Spleen (tissue), 11 donors: Measurements from ENCODE around the gene SCAMP5. TPM values are rescaled to one million over a fixed set of nuclear protein-coding genes. Genes with fewer than 3 reads are reported as not detected.

ENCODE experiments used
- DNase-seq: peaks from one replicate; pipeline ENCODE4 v3.0.0-alpha.2; 2020
- H3K27ac ChIP-seq, 8 donors: fragments of 200-600 bp; sonication (generic) in 7 of 8; 1 replicate in 4 of 8; 2 replicates in 4 of 8; pipeline versions ENCODE4 v1.5.0 to v1.8.0; 2016 to 2021; ENCODE audit warnings: inconsistent platforms in 4 of 8, mild to moderate bottlenecking in 4 of 8, moderate library complexity in 1 of 8
- H3K27me3 ChIP-seq, 7 donors: fragments of 200-600 bp; sonication (generic) in 6 of 7; replicated peaks in 1 of 7; 1 replicate in 4 of 7; 2 replicates in 3 of 7; pipeline versions ENCODE4 v1.5.0 to v1.8.0; 2016 to 2021; ENCODE audit warnings: inconsistent platforms in 3 of 7, mild to moderate bottlenecking in 1 of 7
- H3K36me3 ChIP-seq, 6 donors: fragments of 200-600 bp; sonication (generic) in 5 of 6; 1 replicate in 4 of 6; 2 replicates in 2 of 6; pipeline versions ENCODE4 v1.5.0 to v1.8.0; 2016 to 2021; ENCODE audit warnings: inconsistent platforms in 2 of 6
- H3K4me1 ChIP-seq, 6 donors: fragments of 200-600 bp; sonication (generic) in 5 of 6; 1 replicate in 3 of 6; 2 replicates in 3 of 6; pipeline versions ENCODE4 v1.5.0 to v1.8.0; 2016 to 2021; ENCODE audit warnings: inconsistent platforms in 3 of 6
- H3K4me3 ChIP-seq, 8 donors: fragments of 200-600 bp; sonication (generic) in 7 of 8; 1 replicate in 4 of 8; 2 replicates in 4 of 8; pipeline versions ENCODE4 v1.5.0 to v1.8.0; 2016 to 2021; ENCODE audit warnings: inconsistent platforms in 4 of 8, mild to moderate bottlenecking in 4 of 8, moderate library complexity in 2 of 8
- H3K9me3 ChIP-seq, 8 donors: fragments of 200-600 bp; sonication (generic) in 7 of 8; 1 replicate in 4 of 8; 2 replicates in 4 of 8; pipeline versions ENCODE4 v1.5.0 to v1.8.0; 2016 to 2021; ENCODE audit warnings: inconsistent platforms in 4 of 8
- POLR2A ChIP-seq, 3 donors: fragments of 450-650 bp; IDR thresholded peaks; one replicate each; pipeline ENCODE4 v1.5.1; 2017; ENCODE audit warnings: antibody characterized with exemption in 3 of 3, mild to moderate bottlenecking in 1 of 3
- POLR2AphosphoS5 ChIP-seq, 3 donors: sonication (generic); formaldehyde crosslinking; IDR thresholded peaks; one replicate each; pipeline ENCODE4 v1.5.1; 2017; ENCODE audit warnings: antibody characterized with exemption in 3 of 3
- WGBS, 5 donors: extraction: QIAGEN DNeasy Blood & Tissue Kit in 3 of 5; methylation state at CpG; one replicate each; pipeline versions ENCODE4 v1.1.5 to v1.1.7; 2013 to 2018; 5-methylcytosine and 5-hydroxymethylcytosine counted together
- intact Hi-C: fragments of 100-400 bp; cut with DNase I; formaldehyde crosslinking; loops from one replicate; pipeline ENCODE4 v1.15.0; 2023; ENCODE audit warnings: low total_unique reads
- polyA plus RNA-seq, 3 donors: library from polyadenylated mRNA; stranded (reverse); fragments of 200-250 nt; gene quantifications; one replicate each; pipeline ENCODE4 v1.2.1, GENCODE V29; 2013
- total RNA-seq, 7 donors: library from RNA; depleted of rRNA in 3 of 7; stranded (reverse); fragments of >200 nt in 3 of 7; fragmentation: NEBNext Ultra II Directional in 4 of 7; extraction: Animal tissue kit (Norgen Biotek cat#: 25700) in 4 of 7; gene quantifications; one replicate each; pipeline versions ENCODE4 v1.1.0 to v1.2.1, GENCODE V29; 2016 to 2021
- TF ChIP-seq, protein P1 (sequence below), 11 experiments: fragments of 200-600 bp in 7 of 11; fragments of 450-650 bp in 4 of 11; sonication (generic) in 4 of 11; IDR thresholded peaks in 8 of 11; conservative IDR thresholded peaks in 3 of 11; 1 replicate in 7 of 11; 2 replicates in 4 of 11; pipeline versions ENCODE4 v1.4.0 to v1.8.0; 2016 to 2021; ENCODE audit warnings: antibody characterized with exemption in 11 of 11, inconsistent platforms in 4 of 11, mild to moderate bottlenecking in 1 of 11
- donor health status: healthy with polysubstance abuse.
- donor health status: DM: no; HTN: no; CAD: no; lungs with moderate emphysema.
- donor health status: DM: no; HTN: no; CAD: no.
- donor health status: Bipolar disorder and iron deficiency.
- donor health status: healthy.
- donor health status: DM: no; HTN: no; CAD: no.
- donor health status: DM: yes; HTN: yes; CAD: no.

The SCAMP5 gene
- total and polyA plus RNA-seq, 10 donors: 1.8 to 20.0 (median 8.0) TPM

DNA sequence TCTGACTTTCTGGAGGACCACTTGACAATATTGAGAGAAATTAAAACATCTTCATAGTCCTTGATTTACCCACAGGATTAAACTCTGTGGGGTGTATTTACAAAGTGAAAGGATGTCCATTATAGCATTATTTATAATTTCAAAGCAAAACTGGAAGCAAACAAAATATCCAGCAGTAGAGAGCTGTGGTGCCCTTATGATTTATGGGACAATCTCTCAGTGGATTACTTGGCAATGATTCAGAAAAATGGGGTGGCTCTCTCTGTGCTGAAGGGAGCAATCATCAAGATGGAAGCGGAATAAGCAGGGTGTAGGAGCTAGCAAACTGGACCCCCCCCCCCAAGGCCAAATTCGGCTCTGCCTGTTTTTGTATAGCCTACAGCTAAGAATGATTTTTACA is 37.0 kb downstream of the SCAMP5 start:
- Histone ChIP-seq H3K27me3 (no peaks in the 10 kb centered on the region), H3K4me1 (peaks cover 18 to 77% (median 57%) of the 10 kb centered on the region in 6 donors), H3K4me3 (no peak overlapping the region), H3K36me3 (peaks cover 0 to 22% (median 0%) of the 10 kb centered on the region in 6 donors), H3K27ac (peak overlapping the region in 6 of 8 donors; percentile 29 to 87 (median 60)), H3K9me3 (no peaks in the 10 kb centered on the region)
- 88 to 98% (median 93%) methylated on average over 2 of the region's 2 CpGs for WGBS, 5 donors
- no peak for DNase-seq
- intact Hi-C loops: no loop called here
- TF ChIP-seq POLR2AphosphoS5 (IDR thresholded peaks at IDR 0.05): no peak
- TF ChIP-seq, protein P1, sequence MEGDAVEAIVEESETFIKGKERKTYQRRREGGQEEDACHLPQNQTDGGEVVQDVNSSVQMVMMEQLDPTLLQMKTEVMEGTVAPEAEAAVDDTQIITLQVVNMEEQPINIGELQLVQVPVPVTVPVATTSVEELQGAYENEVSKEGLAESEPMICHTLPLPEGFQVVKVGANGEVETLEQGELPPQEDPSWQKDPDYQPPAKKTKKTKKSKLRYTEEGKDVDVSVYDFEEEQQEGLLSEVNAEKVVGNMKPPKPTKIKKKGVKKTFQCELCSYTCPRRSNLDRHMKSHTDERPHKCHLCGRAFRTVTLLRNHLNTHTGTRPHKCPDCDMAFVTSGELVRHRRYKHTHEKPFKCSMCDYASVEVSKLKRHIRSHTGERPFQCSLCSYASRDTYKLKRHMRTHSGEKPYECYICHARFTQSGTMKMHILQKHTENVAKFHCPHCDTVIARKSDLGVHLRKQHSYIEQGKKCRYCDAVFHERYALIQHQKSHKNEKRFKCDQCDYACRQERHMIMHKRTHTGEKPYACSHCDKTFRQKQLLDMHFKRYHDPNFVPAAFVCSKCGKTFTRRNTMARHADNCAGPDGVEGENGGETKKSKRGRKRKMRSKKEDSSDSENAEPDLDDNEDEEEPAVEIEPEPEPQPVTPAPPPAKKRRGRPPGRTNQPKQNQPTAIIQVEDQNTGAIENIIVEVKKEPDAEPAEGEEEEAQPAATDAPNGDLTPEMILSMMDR (IDR thresholded peaks at IDR 0.05 in 8 of 11, conservative IDR thresholded peaks at IDR 0.05 in 3 of 11): no peak
- TF ChIP-seq POLR2A (IDR thresholded peaks at IDR 0.05): no peak

DNA sequence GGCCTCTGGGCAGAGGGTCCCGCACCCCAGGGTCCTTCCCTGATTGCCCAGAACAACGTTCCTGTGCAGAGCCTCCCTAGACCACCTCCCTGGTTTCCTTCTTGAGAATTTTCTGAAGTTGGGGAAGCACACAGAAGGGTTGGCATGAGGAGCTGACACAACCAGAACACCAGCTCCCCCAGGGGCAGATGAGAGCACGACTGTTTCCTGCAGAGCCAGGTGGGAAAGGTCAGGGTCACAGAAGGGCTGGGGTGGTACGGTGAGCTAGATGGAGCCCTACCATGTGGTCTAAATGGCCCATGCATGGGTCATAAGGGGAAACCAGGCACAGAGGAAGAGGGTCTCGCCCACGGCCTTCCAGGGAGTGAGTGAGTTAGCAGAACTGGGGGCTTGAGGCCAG is 38.4 kb downstream of the SCAMP5 start:
- H3K27ac ChIP-seq: peak overlapping the region in 1 of 8 donors; percentile 18
- peaks cover 15 to 74% (median 53%) of the 10 kb centered on the region in 6 donors for H3K4me1 ChIP-seq
- no peaks in the 10 kb centered on the region for H3K9me3 ChIP-seq
- no peaks in the 10 kb centered on the region for H3K27me3 ChIP-seq
- H3K36me3 ChIP-seq: peaks cover 0 to 18% (median 0%) of the 10 kb centered on the region in 6 donors
- DNase-seq: no peak
- intact Hi-C loops: no loop called here
- WGBS, 5 donors: 63 to 71% (median 66%) methylated on average over 6 of the region's 6 CpGs
- TF ChIP-seq POLR2AphosphoS5 (IDR thresholded peaks at IDR 0.05) (no peak), POLR2A (IDR thresholded peaks at IDR 0.05) (no peak)
- TF ChIP-seq, protein P1 (IDR thresholded peaks at IDR 0.05 in 8 of 11, conservative IDR thresholded peaks at IDR 0.05 in 3 of 11): no peak
- H3K4me3 ChIP-seq: no peak overlapping the region

DNA sequence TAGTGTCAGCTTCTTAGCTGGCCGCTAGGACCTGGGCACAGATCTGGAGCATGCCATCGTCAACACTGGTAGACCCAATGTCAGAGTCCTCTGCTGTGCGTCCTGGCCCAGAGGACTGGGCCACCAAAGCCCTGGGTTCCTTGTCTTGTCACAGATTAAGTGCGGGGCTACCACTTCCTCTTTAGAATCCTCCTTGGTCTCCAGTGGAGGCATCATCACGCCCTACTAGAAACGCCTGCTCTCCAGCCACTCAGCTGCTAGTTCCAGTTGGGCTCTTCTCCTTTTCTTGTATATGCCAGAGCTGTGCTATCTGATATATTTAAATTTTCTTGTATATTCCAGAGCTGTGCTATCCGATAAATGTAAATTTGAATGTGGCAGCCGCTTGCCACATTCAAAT is 39.3 kb downstream of the SCAMP5 start:
- no peaks in the 10 kb centered on the region for H3K9me3 ChIP-seq
- TF ChIP-seq POLR2AphosphoS5 (IDR thresholded peaks at IDR 0.05) (no peak), POLR2A (IDR thresholded peaks at IDR 0.05) (no peak)
- TF ChIP-seq, protein P1 (IDR thresholded peaks at IDR 0.05 in 8 of 11, conservative IDR thresholded peaks at IDR 0.05 in 3 of 11): no peak
- no peak for DNase-seq
- H3K27me3 ChIP-seq: no peaks in the 10 kb centered on the region
- H3K27ac ChIP-seq: peak overlapping the region in 2 of 8 donors; percentile 18 to 41
- H3K36me3 ChIP-seq: peaks cover 0 to 18% (median 0%) of the 10 kb centered on the region in 6 donors
- H3K4me3 ChIP-seq: no peak overlapping the region
- intact Hi-C loops: no loop called here
- peaks cover 10 to 74% (median 48%) of the 10 kb centered on the region in 6 donors for H3K4me1 ChIP-seq
- WGBS, 5 donors: 73 to 84% (median 76%) methylated on average over 8 of the region's 8 CpGs

DNA sequence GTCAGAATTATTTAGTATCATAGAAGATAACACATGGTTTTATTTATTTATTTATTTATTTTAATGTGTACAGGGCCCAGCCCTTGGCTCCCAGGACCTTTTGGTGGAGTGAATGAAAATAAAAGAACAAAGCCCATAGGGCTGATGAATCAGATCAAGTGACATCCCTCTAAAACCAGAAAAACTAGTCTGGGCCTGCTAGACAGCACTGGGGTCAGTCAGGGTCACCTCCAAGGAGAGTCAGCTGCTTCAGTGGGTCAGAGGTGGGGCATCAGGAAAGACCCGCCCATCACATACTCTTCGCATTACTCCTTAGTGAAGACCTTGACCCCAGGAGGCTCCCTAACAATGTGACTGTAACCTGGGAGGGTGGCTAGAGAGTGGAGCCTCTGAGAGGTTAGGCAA is 40.9 kb downstream of the SCAMP5 start:
- Histone ChIP-seq H3K27me3 (no peaks in the 10 kb centered on the region), H3K27ac (no peak overlapping the region), H3K4me1 (peaks cover 9 to 65% (median 33%) of the 10 kb centered on the region in 6 donors), H3K4me3 (no peak overlapping the region), H3K36me3 (peaks cover 0 to 18% (median 0%) of the 10 kb centered on the region in 6 donors), H3K9me3 (no peaks in the 10 kb centered on the region)
- intact Hi-C loops: no loop called here
- DNase-seq: no peak
- WGBS, 5 donors: 77 to 88% (median 85%) methylated on average over 2 of the region's 2 CpGs
- TF ChIP-seq POLR2AphosphoS5 (IDR thresholded peaks at IDR 0.05) (no peak), POLR2A (IDR thresholded peaks at IDR 0.05) (no peak)
- TF ChIP-seq, protein P1 (IDR thresholded peaks at IDR 0.05 in 8 of 11, conservative IDR thresholded peaks at IDR 0.05 in 3 of 11): no peak
